GM19397 (cell line): ENCODE data around the gene CDH4.

Experiments used
- ATAC-seq: cut with Tn5 transposase; IDR thresholded peaks from one replicate; pipeline ENCODE4 v1.9.1; 2021; ENCODE audit warnings: mild to moderate bottlenecking, moderate library complexity; ENCODE audit not compliant: unreplicated experiment

The CDH4 gene

DNA sequence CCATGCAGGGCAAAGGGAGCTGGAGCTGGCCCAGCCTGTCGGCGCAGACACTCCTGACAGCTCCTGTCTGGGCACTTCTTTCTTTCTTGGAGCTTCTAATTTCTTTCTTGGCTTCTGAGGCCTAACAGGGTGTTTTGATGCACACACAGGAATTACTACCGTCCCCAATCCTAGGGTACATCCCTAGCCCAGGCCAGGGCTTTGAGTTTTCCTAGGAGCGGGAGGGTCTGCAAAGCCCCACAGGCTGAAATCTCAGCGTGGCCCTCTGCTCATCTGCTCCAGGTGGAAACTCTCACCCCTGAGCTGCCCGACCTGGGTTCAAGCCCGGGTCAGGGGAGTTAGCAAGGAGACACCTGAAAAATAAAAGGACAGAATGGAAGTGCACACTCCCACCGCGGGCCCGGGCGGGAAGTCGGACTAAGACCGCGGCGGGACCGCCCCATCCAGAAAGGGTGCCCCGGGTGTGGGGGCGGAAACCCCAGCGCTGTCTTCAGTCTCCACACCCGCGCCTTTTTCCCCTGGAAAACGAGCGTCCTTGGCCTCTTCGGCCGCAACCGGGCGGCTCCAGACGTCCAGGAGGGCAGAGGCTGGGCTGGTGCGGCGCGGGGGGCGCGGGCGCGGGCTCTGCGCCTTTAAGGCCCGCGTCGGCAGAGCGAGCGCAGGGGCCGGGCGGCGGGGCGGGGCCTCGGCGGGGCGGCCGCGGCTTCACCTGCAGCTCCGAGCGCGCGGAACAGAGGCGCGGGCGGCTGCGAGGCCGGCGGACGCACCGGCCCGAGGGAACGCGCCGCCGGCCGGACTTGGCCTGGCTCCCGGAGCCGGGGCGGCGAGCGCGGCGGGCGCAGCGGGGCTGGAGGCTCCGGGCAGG is at the start of gene CDH4:
CDH4 (plus strand) TSS at position 733 of the 865 bp plus-strand sequence.
- no peak for ATAC-seq

DNA sequence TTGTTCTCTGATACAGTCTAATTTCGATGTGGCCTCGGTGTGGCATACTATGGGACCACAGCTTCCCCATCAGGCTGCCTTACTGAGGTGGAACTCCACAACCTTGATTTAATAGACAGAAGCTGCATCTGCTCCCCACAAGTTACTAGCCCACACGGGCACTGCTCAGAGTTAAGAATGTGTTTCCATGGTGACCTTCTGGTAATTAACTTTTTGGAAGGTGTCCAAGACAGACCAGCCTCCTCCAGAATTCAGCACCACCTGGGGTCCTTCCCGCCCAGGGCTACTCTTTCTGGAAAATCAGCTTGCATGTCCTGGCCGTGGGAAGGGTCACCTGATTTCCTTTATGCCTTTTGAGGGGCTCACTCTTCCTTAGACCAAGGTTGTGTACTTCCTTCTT is 48.7 kb upstream of the CDH4 start:
- no peak for ATAC-seq

DNA sequence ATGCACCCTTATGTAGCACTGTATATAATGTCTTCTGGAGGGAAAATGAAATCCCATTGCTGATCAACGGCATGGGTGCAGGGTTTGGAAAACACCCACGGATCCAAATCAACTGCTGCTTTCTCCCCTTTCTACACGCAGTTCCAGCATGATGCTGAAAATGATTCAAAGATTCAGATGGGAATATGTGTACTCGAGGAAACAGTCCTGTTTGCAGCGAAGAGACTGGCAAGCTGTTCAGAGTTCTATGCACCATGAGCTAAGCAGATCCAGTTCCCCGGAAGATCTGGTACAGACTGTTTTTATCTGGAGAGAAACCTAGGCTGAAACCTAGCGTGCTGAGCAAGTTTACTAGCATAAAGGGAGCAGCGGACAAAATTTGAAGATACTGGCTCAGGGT is 47.9 kb upstream of the CDH4 start:
- no peak for ATAC-seq

DNA sequence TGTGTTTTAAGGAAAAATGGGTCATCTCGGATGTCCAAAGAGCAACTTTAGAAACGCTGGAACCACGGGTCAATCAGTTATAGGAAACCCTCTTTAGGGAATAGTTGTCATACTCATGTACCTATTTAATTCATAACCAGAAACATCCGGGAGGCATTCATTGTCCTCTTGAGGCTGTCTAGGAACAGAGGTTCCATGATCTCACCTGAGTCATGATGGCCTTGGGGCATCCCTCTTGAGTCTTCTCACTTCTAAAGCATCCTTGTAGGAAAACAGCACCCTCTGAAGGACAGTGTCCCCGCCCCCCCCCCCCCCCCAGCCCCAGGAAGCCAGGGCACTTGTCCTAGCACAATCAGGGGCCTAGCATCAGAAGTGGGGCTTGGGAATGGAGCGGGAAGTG is 46.3 kb upstream of the CDH4 start:
- no peak for ATAC-seq

DNA sequence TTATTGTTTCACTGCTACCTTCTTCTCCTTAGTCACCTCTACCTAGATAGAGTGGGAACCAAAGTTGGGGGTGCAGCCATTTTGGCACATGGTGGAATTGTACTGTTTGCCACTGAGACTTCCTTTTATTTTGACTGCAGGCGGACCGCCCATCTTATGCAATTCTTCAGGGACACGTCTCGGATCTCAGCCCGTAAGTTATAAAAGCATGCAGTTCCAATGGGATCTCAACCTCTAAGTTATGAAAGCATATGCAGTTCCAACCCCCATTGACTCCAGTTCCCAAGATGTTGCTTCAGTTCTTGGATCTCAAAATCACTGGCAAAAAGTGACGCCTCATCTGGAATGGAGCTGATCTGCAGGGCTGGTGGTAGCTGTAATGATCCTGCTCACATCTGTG is 41.2 kb upstream of the CDH4 start:
- no peak for ATAC-seq

DNA sequence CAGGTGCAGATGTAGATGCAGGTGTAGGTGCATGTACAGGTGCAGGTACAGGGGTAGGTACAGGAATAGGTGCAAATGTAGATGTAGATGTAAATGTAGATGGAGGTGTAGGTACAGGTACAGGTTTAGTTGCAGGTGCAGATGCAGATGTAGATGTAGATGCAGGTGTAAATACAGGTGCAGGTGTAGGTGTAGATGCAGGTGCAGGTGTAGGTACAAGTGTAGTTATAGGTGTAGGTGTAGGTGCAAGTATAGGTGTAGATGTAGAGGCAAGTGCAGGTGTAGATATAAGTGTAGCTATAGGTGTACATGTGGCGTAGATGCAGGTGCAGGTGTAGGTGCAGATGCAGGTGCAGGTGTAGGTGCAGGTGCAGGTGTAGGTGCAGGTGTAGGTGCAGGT is 34.2 kb upstream of the CDH4 start:
- ATAC-seq: no peak

DNA sequence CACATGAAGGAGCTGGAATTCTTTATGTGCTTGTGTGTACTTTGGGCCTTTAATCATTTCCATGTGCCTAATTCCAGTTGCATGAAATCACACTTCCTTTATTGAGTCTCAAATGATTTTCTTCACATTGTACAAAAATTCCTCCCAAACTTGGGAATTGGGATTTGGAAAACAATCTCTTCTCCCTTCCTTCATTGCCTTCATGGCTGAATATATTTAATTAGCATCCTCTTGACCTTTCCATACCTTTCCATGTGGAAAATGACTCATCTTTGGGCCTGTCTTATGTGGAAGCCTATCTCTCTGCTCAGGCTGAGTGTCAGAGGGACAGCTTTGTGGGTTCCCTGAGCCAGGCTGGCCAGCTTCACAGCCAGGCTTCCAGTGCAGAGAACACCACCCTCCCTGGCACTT is 33.0 kb upstream of the CDH4 start:
- ATAC-seq: no peak

DNA sequence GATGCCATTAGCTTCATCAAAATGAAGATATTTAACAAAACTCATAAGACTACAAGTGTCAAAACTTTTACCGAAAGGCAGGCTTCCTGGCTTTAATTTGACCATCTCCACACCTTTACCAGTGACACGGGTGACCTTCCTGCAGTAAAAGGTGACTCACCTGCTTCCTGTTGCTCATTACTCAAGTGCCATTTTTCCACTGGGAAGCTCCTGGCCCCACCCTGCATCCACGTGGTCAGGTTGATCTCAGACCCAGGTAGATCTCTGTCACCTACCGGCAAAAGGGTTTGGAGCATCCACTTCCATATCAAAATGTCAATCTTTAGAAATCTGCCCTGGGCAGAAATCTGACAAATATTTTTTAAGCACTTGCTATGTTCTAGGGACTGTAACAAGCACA is 31.9 kb upstream of the CDH4 start:
- no peak for ATAC-seq

DNA sequence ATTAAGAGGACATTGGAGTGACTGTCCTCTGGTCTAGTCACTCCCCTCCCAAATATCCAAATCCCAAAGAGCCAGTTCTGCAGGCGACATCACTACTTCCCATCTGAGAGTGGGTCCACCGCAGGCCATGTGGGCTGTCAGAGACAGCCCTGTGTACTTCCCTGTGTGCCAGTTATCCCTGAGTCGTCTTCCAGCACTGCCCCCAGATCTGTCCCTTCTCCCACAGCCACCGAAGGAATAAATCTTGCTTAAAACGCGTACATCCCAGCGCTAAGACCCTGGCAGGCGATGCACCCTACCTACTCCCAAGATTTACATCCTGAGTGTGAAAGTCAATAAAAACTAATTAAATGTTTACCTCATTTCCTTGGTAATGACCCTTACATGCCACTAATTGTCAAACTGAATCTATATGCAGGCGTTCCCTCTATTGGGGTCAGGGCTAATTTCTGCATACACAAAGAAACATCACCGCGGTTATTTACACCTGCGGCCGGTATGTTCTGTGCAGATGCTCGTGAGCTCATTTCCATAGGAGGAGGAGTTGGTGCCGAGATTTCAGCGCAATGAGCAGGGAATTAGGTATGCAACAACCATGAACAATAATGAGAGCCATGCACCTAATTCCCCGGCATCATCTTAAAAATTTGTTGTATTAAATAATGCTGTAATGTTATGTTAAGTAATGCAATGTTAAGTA is 31.3 kb upstream of the CDH4 start:
- no peak for ATAC-seq

DNA sequence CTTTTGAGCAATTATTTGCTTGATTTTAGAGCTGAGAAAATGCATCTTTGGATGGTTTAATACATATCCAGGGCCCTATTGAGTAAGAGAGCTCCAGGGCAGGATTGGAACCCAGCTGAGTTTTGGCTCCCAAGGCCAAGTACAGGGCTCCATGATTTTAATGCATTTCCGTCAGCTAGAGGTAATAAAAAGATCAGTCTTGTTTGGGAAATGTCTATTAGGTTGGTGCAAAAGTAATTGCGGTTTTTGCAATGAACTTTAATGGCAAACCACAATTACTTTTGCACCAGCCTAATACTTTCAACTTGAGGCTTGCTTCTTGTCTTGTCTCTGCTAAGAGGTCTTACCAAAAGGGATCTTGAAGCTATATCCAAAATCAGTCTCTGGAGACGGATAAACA is 29.4 kb upstream of the CDH4 start:
- no peak for ATAC-seq

DNA sequence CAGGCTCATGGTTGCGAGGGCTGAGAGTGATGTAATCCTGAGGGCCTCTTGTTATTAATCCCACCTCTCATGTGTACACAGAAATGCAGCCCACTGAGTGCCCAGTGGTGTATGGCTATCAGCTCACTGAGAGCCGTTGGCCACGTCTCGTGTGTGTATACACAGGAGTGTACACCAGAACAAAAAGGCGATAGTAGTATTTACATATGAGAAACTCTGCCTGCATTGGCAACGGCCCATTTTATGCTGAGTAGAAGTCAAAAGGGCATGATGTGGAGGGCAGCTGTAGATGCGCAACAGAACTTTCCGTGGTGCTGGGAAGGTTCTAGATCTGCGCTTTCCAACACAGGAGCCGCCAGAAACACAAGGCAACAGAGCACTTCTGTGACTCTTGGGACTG is 28.9 kb upstream of the CDH4 start:
- no peak for ATAC-seq

DNA sequence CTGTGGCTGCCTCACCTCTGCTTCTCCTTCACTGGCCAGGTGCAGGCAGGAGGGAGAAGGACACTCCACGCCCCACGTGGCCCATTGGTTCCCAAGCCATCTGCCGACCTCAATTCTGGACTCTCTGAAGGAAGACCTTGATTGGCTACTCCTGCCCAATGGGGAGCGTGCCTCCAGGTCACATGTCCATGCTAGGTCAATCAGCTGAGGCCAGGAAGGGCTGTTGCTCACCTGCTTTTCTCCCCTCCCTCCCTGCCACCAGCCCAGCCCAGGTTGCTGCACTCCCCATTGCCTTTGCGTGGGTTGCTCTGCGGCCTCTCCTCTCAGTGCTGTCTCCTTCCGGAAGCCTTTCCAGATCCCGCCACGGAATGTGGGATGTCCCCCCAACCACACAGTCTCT is 21.9 kb upstream of the CDH4 start:
- no peak for ATAC-seq

DNA sequence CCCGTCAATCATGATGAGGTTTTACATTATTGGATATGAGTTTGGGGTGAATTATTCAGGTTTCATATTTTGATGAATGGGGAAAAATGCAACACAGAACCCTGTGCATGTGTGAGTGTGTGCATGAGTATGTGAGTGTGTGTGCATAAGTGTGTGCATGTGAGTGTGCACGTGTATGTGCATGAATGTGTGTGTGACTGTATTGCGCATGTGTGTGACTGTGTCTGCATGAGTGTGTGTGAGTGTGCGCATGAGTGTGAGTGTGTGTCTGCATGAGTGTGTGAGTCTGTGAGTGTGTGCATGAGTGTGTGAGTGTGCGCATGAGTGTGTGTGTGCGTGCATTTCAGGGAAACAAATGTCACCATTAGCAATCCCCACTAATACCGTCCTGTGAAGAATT is 18.5 kb upstream of the CDH4 start:
- no peak for ATAC-seq

DNA sequence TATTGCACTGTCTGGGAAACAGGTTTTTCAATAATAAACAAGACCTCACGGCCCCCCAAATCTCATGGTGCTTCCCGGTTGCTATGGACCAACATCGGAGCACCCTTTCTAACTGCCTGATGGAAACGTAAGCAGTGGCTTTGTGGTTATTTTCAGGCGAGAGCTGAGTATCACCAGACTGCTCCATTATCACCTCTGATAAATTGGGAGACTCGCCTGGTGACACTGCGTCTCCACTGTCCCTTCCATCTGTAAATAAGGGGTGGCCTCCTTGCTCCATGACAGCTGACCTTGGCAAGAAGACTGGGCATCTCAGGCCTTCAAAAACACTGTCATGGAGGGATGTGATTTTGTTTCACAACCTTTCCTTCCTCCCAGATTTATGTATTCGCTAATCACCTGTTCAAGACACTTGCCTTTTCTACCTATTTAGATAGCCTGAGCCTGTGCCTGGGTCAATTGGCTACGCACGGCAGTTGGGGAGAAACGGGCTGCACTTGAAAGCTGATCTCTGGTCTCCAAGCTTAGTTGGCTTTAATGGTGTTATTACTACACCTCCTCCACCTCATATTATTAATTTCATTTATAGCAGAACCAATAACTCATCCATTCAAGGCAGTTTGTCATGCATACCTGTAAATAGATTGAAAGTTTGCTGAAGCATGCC is 17.7 kb upstream of the CDH4 start:
- no peak for ATAC-seq

DNA sequence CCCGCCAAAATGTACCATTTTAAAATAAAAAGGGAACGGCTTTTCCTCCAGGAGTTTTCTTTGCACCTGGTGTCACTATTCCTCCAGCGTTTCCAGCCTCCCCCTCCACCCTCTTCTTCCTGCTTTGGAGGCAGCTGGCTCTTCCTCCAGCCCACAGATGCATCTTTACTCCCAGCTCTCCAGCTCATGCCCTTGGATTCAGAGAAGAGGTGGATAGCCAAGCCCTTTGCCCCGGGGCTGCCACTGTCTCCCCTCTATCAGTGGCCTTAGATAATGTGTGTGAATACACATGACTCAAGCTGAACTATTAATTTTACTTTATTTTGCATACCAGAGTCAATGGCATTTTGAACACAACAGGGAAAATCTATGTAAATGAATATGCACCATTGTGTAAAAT is 15.3 kb upstream of the CDH4 start:
- no peak for ATAC-seq

DNA sequence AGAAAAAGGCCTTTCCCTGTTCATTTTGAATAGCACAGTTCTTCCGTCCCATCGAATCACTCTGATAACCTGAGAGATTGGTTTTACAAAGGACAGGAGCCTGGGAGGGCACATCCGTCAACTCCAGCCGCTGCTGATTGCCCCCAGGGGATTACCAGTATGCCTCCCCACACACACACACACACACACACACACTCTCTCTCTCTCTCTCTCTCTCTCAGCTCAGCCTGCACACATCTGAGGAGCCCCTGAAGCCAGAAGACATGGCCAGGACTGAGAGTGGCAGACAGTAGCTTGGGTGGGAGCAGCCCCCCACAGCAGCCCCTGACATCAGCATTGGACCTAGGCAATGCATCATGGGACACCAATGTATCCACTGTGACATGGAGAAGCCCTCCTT is 13.2 kb upstream of the CDH4 start:
- ATAC-seq: no peak

DNA sequence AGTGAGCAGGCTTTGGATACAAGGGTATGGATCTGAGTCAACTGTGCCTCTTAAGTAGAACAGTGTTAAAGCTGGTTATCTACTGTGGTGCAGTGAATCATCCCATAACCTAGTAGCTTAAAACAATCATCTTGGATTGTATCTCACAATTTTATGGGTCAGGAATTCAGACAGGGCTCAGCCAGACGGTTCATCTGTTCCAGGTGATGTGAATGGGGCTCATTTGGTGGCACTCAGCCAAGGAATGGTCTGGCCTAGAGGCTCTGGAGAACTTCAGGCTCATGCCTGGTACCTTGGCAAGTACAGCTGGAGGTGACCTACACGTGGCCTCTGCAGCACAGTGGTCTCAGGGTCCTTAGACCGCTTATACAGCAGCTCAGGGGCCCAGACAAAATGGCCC is 11.2 kb upstream of the CDH4 start:
- ATAC-seq: no peak

DNA sequence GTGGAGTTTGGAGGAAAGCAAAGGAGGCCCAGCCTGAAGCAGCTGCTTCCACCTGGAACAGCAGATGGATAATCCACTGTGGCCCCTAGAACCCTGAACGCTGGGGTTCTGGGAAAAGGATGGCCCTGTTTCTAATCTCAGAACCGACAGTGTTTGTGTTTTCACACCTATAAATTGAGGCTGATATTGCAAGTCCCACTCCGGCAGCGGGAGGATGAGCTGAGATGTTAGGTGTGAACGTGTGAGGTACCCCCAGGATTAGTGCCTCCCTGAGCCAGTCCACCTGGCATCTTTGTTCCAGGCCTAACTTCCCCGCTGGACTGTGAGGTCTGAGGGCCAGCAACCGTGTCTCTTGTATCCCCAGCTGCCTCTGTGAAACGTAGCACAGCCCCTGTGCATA is 7.8 kb upstream of the CDH4 start:
- ATAC-seq: no peak

DNA sequence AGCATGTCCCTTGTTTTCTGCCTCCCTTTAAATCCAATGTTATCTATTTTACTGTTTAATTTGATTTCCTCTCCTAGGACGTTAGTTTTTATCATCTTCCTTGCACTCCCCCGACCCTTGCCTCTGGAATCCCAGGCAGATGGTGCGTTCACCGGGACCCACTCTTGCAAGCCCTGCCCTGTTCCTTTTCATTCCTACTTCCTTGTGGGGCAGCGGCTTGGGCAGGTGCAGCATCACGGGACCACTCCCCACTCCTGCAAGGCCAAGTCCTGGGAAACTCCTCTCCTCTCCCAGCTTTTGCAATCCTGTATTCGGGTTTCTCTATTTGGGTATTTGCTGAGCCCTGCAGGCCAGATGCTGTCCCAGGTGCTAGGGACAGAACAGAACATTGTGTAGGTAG is 5.8 kb upstream of the CDH4 start:
- no peak for ATAC-seq

DNA sequence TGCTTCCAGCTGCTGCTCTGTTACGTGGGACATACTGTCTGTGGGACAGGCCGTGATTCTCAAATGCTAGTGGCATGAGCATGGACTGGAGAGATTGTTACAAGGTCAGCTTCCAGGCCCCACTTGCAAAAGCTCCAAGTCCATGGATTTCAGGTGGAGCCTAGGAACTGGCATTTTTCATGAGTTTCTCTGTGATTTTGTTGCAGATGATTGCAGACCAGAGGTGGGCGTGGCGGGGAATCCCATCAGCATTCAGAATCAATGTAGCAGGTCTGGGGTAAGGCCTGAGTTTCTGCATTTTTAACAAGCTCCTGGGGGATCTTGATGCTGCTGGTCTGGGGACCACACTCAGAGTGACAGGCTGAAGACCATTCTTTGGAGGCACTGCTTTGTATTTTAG is 2.4 kb upstream of the CDH4 start:
- no peak for ATAC-seq

DNA sequence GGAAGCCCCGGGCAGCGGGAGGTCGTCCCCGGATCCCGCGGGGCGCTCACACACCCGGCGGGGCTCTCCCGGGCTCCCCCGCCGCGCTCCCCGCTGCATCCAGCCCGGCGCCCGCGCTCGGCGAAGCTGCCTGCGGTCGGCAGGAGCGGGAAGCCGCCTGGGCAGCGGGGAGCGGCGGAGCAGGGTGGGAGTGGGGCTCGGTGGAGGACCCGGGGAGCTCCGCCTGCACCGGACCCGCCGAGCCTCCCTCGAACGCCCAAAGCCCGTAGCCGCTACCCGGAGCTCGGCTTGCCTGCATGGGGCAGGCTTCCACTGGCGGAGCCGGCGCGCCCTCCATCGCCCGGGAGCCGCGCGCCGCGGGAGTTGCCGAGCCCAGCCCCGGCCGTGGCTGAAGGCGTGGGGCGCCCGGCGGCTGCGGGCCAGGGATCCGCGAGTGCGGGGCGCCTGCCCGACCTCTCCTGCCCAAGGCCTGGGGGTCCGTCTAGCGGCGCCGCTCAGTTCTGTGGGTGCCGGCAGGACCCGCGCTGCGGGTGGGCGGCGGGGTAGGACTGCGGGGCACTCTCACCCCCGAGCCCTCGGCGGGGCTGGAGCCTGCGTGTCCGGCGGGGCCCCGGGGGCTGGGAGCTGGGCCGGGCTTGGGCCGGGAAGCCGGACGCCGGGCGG is 671 bp downstream of the CDH4 start:
- no peak for ATAC-seq

DNA sequence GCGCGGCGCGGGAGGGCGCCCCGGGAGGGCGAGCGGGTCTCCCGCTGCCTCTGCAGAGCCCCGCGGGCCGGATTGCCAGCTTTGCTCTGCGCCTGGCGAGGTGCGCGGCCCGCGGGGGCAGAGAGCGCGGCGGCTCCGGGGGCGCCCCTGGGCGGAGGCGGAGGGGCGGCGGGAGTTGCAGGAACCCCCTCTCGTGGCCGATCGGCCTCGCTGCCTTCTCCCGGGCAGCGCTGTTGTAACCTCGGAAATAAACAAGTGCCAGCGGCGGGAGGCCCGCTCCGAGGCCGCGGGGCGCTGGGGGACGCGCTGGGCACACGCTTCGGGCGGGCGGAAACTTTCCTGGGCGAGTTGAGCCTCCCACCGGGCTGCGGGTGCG is 1.2 kb downstream of the CDH4 start:
- no peak for ATAC-seq
